ENCODE results near the gene C16orf74.

DNA sequence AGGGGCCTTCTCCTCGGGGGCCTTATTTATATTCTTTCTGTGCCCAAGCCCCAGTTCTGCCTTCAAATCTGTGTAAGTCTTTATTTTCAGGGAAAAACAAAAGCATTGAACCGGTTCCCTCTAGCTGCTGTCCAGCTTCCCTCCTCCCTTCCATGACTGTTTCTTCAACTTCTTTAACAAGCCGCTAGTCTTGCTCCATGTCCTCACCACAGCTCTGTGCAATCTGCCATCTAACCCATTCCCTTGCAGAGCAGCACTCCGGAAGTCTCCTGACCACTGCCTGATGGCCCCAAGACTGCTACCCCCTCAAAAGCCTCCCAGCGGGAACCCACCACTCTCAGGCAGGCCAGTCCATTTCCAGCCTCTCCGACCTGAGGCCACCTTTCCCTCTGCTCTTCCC lies 31.6 kb upstream of the C16orf74 start:
- TF ChIP-seq POLR2AphosphoS5 (IDR thresholded peaks at IDR 0.05) (no peak), EP300 (IDR thresholded peaks at IDR 0.05; ENCODE audit: low read depth) (no peak), POLR2A (IDR thresholded peaks at IDR 0.05) (no peak)
- TF ChIP-seq, protein P1, sequence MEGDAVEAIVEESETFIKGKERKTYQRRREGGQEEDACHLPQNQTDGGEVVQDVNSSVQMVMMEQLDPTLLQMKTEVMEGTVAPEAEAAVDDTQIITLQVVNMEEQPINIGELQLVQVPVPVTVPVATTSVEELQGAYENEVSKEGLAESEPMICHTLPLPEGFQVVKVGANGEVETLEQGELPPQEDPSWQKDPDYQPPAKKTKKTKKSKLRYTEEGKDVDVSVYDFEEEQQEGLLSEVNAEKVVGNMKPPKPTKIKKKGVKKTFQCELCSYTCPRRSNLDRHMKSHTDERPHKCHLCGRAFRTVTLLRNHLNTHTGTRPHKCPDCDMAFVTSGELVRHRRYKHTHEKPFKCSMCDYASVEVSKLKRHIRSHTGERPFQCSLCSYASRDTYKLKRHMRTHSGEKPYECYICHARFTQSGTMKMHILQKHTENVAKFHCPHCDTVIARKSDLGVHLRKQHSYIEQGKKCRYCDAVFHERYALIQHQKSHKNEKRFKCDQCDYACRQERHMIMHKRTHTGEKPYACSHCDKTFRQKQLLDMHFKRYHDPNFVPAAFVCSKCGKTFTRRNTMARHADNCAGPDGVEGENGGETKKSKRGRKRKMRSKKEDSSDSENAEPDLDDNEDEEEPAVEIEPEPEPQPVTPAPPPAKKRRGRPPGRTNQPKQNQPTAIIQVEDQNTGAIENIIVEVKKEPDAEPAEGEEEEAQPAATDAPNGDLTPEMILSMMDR (IDR thresholded peaks at IDR 0.05): no peak

Measured in transverse colon (tissue), 4 donors.